GM19455 (cell line): ENCODE data around the gene KNCN.

Experiments used
- ATAC-seq: cut with Tn5 transposase; IDR thresholded peaks from one replicate; pipeline ENCODE4 v1.9.1; 2021; ENCODE audit not compliant: unreplicated experiment

KNCN gene

DNA sequence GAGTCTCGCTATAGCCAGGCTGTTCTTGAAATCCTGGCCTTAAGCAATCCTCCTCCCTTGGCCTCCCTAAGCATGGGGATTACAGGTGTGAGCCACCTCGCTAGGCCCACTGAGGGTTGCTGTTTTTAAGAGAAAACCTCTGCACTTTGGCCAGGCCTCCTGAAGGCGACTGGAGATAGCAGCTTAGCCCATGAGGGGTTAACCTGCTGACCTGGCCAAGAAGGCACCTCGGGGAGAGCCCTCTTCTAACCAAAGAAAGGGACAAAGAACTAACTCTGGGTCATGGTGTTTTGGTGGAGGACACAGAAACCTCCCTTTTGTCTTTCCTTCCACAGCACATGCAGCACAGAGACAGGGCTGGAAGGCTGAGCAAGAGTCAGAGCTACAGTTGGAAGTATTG is 17.7 kb upstream of the KNCN start:
- ATAC-seq, result no peak

DNA sequence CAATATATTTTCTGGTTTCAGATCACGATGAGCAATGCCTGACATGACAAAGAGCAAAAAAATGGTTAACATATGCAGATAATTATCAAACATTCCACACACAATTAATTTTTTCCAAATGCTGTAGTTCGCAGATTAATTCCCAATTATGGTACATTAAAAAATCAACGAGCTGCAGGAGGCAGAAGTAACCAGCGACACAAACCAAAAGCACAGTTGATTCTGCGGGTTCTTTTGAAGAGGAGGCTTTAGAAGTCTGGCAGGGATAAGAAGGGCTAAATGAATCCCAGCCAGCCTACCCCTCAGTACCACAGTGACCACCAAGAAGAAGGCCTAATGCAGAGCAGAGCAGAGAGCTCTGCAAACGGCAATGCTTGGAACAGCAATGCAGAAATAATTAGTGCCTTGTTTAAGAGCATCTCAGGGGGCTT is 17.0 kb upstream of the KNCN start:
- no peak for ATAC-seq

- ATAC-seq, result no peak
Measured at GRCh38 chr1:46563341-46563740, 11.9 kb upstream of the KNCN start.

DNA sequence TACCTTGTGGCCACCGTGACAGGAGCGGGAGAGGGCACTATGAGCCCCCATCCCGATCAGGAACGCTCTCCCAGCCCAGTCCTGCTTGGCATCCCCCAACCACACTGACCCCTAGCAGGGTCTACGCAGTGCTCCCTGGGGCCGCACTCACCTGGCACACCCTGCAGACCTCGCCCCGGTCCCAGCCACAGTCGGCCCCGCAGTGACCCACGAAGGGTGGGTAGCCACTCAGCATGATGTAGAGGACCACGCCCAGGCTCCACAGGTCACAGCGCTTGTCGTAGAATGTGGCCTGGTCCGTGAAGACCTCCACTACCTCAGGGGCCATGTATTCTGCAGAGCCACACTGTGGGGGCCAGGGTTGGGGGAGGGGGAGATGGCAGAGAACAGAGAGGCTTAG is 11.1 kb upstream of the KNCN start:
- ATAC-seq, result no peak

DNA sequence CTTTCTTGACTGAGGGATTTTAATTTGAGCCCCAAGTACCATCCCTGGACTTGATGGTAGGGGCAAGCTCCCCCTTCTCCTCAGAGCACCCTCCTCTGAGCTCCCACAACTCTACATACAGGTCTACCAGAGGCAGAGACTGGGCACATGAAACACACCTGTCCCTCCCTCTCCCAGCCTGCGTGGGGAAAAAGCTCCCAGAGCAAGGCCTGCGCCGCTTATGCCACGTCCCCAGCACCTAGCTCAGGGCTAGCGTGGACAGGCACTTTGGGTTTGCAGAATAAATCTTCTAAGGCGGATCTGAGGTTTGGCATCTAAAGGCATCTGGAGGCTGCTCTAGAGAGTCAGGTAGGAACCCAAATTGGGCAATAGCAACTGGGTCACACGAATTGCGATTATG is 7.5 kb upstream of the KNCN start:
- no peak for ATAC-seq

- ATAC-seq, result no peak
Measured at GRCh38 chr1:46558141-46558963, 6.9 kb upstream of the KNCN start.

DNA sequence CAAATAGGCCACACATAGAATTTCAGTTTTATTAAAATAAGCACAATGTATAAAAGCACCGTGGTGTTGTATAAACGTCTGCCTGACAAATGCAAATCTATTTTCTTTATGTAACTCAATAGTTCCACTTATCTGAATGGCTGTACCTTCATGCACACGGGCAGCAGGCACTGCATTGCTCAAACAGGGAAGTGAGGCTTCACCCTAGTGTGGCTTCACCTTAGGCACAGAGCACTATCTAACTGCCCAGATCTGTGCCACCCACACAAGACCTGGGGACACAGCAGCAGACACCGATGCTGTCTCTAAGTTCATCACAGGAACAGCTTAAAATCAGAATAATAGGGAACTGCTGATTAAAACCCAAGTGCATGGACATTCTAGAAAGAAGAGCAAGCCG is 6.0 kb upstream of the KNCN start:
- no peak for ATAC-seq

- no peak for ATAC-seq
Measured at GRCh38 chr1:46556822-46557221, 5.4 kb upstream of the KNCN start.

- no peak for ATAC-seq
Measured at GRCh38 chr1:46555826-46556619, 4.6 kb upstream of the KNCN start.

DNA sequence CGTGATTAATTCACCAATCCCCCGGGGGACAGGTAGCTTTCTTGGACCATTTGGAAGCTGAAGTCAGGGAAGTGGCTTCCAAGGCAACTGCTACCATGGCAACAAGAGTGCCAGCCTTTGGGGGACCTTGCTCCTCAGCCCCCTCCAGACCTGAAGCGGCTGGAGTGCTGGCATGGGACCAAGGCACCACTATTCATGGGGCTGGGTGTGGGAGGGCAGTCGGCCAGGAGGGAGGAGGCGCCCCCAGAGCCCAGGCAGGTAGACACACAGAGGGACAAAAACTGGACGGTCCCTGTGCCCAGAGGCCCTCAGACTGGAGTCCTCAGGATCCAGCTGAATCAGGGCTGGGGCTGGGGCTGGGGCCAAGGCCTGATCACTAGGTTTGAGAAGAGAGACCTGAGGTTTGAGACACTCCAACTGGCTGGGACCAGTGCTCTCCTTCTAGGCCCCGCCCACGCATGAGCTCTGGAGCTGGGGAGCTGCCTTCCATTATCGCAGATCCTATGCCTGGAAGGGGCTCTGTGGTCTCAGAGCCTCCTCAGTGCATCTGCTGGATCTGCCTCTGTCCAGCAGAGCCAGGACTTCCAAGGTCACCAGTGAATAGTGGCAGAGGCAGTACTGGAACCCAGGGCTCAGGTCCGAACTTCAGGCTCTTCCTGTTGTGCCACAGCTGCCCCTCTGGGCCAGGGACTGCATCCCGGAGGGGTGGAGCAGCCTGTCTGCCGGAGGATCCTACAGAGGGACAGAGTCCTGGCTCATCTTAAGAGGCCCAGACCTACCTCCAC is 3.3 kb upstream of the KNCN start:
- ATAC-seq, result no peak

DNA sequence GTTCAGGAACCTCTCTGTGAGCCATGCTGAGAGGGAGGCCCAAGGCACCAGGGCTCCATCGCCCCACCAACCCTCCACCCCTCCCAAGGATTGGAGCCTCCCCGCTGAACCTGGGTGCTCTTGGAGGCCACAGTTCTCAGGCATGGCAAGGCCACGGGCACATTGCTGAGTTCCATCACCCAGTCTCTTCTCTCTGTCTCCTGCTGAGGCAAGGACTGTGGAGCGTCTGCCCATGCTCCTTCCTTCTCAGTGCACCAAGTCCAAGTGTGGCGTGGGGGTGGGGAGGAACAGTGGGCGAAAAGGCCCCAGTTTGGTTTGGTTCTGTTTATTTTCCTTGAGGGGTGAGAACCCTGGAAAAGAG is 2.8 kb upstream of the KNCN start:
- no peak for ATAC-seq

GRCh38 chr1:46553506-46553905 is 2.1 kb upstream of the KNCN start:
- ATAC-seq, result no peak

GRCh38 chr1:46552357-46553237 is 1.1 kb upstream of the KNCN start:
- ATAC-seq, result no peak

DNA sequence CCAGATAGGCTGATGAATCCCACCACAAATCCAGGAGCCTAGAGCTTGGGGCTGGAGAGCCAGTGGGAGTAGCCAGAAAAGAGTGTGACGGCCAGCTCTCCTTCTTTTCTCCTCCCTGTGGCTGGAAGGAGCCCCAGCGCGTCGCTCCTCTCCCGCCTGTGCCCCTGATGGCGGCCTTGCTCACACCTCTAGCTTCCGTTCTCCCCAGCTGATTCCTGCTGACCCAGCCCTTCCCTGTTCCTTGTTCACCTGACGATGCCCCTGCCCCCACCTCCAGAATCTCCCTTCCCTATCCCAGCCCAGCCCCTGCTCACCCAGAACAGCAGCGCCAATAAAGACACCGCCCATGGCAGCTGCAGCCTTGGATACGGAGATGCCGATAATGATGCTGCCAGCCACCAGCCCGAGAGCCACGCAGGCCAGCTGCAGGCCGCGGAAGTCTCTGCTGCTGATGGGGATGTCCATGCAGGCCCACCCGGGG is 656 bp downstream of the KNCN start:
- no peak for ATAC-seq

DNA sequence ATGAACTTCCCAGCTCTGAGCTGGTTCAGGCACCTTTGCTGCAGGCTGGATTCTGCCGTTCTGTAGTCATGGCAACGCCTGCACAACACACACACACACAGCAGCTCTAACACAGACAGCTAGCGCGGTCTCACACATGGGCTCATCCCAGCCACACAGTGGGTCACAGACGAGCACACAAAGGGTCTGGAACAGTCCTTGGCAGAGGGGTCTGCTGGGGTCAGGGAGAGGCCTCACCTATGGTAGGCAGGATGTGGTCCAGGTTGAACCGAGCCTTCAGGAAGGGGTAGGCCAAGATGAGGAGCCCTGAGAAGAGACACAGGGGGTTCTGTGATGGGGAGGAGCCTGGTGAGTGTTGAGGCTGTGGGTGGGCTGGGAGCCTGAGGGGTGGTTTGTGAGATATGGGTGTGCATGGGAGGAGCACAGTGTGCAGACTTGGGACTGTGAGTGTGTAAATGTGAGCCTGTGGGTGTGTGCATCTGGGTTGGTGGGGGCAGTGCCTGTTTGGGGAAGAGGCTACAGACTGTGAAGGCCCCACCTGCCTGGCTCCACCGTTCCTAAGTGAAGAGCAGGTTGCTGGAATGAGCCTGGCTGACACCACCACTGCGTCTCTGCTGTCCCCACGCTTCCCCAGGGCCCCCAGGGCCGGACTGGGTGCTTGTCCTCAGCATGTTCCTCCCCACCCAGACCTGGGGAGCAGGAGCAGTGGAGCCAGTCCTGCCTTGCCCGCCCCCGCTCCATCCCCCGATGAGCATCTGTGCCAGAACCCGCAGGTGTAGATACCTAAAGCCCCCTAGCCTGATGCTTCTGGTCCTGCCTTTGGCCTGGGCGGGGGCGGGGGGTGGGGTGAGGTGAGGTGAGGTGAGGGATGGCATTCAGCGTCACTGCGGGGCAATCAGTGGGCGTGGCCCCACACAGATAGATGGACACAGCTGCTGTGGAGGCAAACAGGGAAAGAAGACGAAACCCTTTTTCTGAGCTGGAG is 1.5 kb downstream of the KNCN start:
- no peak for ATAC-seq

- no peak for ATAC-seq
Measured at GRCh38 chr1:46547481-46548383, 3.7 kb downstream of the KNCN start.

DNA sequence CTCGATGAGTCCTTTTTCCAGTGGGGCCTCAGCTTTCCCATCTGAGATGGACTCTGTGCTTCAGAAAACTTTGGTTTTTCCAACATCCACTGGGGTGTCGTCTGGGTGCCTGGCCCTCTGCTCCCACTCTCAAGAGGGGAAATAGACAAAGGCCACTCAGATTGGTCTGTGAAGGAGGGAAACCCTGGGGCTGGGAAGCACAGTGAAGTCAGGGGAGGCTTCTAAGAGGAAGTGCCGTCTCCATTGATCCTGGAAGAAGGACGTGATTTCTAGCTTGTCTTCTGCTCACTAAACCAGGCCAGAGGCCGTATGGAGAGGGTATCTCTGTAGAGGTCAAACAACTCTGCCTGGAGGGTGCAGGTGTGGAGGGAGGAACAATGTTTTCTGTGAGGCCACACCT is 5.2 kb downstream of the KNCN start:
- ATAC-seq, result no peak

DNA sequence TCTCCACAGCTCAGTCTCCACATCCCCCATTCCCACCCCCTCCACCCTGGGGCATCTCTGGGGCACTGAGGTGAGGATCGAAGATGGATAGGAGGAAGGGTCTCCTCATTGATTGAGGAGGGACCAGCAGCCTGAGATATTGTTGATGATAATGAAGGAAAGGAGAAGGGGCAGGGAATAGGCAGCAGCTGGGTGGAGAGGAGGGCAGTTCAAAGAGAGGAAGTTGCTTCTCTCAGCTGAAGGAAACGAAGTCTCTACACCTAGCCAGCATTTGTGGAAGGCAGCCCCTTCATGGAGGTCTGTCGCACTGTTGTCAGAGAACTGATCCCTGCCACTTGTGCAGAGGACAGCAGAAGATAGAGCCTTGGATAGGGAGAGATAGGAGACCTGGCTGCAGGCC is 5.7 kb downstream of the KNCN start:
- no peak for ATAC-seq
